GM12874 (cell line): ENCODE results near the gene TTC28.

Experiments
- CTCF ChIP-seq: IDR thresholded peaks from 2 replicates; pipeline ENCODE4 v1.5.1; 2011; ENCODE audit warnings: low read depth, mild to moderate bottlenecking, control low read depth, low read length, moderate library complexity; ENCODE audit not compliant: insufficient read depth

Gene TTC28

DNA sequence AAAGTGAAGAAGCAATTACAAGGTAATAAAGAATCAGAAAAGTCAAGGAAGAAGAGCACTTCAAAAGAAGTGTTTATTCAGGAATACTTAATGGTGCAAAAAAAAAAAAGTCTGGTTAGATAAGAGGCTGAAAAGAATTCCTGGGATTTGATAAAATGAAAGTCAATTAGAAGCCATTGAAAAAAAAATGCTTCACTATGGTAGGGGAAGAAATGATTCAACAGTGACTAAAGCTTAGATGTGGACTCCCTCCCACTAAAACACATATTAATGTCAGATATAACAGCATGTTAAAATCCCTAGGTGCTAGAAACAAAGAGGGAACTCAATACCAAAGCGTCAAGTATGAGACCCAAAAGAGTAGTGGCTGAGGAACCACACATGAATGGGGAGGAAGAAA lies 425.2 kb downstream of the TTC28 start:
- no peak for TF ChIP-seq CTCF

DNA sequence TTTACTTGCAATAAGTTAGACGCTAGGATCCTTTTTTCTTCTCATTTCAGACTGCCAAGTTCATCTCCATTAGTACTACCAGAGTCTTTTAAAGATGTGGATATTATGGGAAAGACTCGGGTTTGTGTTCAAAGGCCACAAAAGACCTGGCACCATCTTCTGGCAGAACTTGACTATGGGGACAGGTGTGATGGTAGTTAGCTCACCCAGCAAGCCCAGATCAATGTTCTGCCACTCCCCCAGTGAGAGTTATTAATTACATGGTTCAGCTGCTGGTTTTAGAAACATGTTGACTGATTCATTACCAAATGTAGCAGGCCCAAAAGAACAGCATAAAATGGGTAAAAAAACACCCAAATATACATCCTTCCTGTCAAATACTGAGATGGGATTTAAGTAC lies 427.1 kb downstream of the TTC28 start:
- TF ChIP-seq CTCF: no peak

DNA sequence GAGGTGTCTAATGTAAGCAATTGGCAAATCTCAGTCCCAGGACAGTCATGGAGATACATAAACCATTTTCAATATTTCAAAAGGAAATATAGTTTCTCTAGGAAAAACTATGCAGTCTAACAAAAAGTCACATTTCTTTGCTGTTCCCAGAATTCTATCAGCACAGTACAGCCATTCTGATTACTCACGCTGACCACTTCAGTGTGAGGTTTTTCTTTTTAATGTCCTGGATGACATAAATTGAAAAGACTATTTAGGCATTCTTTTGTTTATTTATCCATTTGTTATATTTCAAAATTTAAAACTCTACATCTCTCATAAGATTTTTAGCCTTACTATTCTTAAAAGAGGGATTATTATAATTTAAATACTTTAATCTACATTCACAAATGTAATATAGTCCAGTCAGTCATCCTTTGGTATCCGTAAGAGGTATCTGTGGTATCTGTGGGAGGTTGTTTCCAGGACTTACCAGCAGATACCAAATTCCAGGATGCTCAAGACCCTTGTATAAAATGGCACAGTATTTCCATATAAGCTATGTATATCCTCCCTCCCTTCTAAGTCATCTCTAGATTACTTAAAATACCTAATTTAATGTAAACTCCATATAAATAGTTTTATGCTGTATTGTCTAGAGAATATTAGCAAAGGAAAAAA lies 429.5 kb downstream of the TTC28 start:
- TF ChIP-seq CTCF: no peak

GRCh38 chr22:28249402-28249801 lies 430.2 kb downstream of the TTC28 start:
- no peak for TF ChIP-seq CTCF

- no peak for TF ChIP-seq CTCF
Measured at GRCh38 chr22:28247667-28248363, 431.8 kb downstream of the TTC28 start.

GRCh38 chr22:28247136-28247535 lies 432.5 kb downstream of the TTC28 start:
- TF ChIP-seq CTCF: no peak

DNA sequence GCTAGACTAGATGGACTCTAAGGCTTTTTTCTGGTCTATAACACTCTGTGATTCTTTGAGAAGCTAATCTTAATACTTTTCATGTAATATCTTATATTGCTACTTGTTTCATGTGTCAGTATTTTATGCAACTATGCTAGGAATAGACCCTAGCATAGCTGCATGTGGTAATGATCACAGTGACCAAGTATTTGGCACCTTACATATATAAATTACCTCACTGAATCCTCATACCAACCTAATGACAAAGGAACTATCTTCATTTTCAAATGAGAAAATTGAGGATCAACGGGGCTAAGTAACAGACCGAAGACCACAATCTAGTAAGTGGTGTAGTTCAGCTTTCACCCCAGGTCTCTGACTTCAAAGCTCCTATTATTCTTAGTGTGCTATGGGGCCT lies 433.2 kb downstream of the TTC28 start:
- TF ChIP-seq CTCF: no peak
